GM19328 (cell line): Measurements from ENCODE around the gene KMT2C.
"Not testable (repeated sequence)": the region's sequence is repeated elsewhere in the genome, so short reads cannot be mapped to it uniquely, and the experiment has no call there.

Source experiments
- ATAC-seq: cut with Tn5 transposase; IDR thresholded peaks from one replicate; pipeline ENCODE4 v1.9.1; 2021; ENCODE audit warnings: mild to moderate bottlenecking, moderate library complexity; ENCODE audit not compliant: unreplicated experiment

The KMT2C gene

GRCh38 chr7:152231089-152231488 lies 204.7 kb downstream of the KMT2C start:
- no peak for ATAC-seq

GRCh38 chr7:152219556-152219955 lies 216.2 kb downstream of the KMT2C start:
- not testable (repeated sequence) for ATAC-seq

- not testable (repeated sequence) for ATAC-seq
Observed at GRCh38 chr7:152208766-152209165, 227.0 kb downstream of the KMT2C start.

- not testable (repeated sequence) for ATAC-seq
Observed at GRCh38 chr7:152204417-152204816, 231.4 kb downstream of the KMT2C start.

- no peak for ATAC-seq
Observed at GRCh38 chr7:152203095-152203494, 232.7 kb downstream of the KMT2C start.

- ATAC-seq, result no peak
Observed at GRCh38 chr7:152202056-152202455, 233.7 kb downstream of the KMT2C start.

- ATAC-seq, result no peak
Observed at GRCh38 chr7:152200395-152200794, 235.4 kb downstream of the KMT2C start.

- no peak for ATAC-seq
Observed at GRCh38 chr7:152196391-152196790, 239.4 kb downstream of the KMT2C start.

- no peak for ATAC-seq
Observed at GRCh38 chr7:152193880-152194279, 241.9 kb downstream of the KMT2C start.

- no peak for ATAC-seq
Observed at GRCh38 chr7:152189061-152189460, 246.7 kb downstream of the KMT2C start.

- no peak for ATAC-seq
Observed at GRCh38 chr7:152185558-152185957, 250.2 kb downstream of the KMT2C start.

- no peak for ATAC-seq
Observed at GRCh38 chr7:152180587-152180986, 255.2 kb downstream of the KMT2C start.

- no peak for ATAC-seq
Observed at GRCh38 chr7:152180048-152180447, 255.8 kb downstream of the KMT2C start.

- no peak for ATAC-seq
Observed at GRCh38 chr7:152178405-152179058, 257.3 kb downstream of the KMT2C start.

- ATAC-seq, result no peak
Observed at GRCh38 chr7:152177681-152178404, 258.0 kb downstream of the KMT2C start.

GRCh38 chr7:152176797-152177196 lies 259.0 kb downstream of the KMT2C start:
- ATAC-seq, result peak; percentile 79

- no peak for ATAC-seq
Observed at GRCh38 chr7:152173372-152174070, 262.3 kb downstream of the KMT2C start.

- no peak for ATAC-seq
Observed at GRCh38 chr7:152162287-152162686, 273.5 kb downstream of the KMT2C start.

- ATAC-seq, result no peak
Observed at GRCh38 chr7:152161171-152161570, 274.6 kb downstream of the KMT2C start.

- ATAC-seq, result peak; percentile 77
Observed at GRCh38 chr7:152158801-152159587, 276.8 kb downstream of the KMT2C start.

GRCh38 chr7:152152267-152152666 lies 283.5 kb downstream of the KMT2C start:
- ATAC-seq, result no peak
